HG02973 (cell line): ENCODE measurements around the gene SRSF8.
"Not testable (repeated sequence)": the region's sequence is repeated elsewhere in the genome, so short reads cannot be mapped to it uniquely, and the experiment has no call there.

Experiments used
- ATAC-seq: cut with Tn5 transposase; IDR thresholded peaks from one replicate; pipeline ENCODE4 v1.9.1; 2021; ENCODE audit warnings: moderate library complexity; ENCODE audit not compliant: unreplicated experiment

Gene SRSF8

GRCh38 chr11:95066716-95067038, at the start of gene SRSF8:
Gene SRSF8, plus strand, starts transcription at chr11:95066919. Its CDS starts 308 bp downstream, at chr11:95067227.
- ATAC-seq = peak; percentile 24

GRCh38 chr11:95021468-95021867, 45.3 kb upstream of the SRSF8 start:
- ATAC-seq = not testable (repeated sequence)

- no peak for ATAC-seq
Observed at GRCh38 chr11:95024958-95025357, 41.8 kb upstream of the SRSF8 start, which contains the start of gene KDM4E. Gene KDM4E, plus strand, starts transcription at chr11:95025258. Its CDS starts 300 bp downstream, at chr11:95025558.

- not testable (repeated sequence) for ATAC-seq
Observed at GRCh38 chr11:95025594-95025993, 41.1 kb upstream of the SRSF8 start.

- ATAC-seq = no peak
Observed at GRCh38 chr11:95028357-95028756, 38.4 kb upstream of the SRSF8 start.

GRCh38 chr11:95033051-95033450, 33.7 kb upstream of the SRSF8 start:
- no peak for ATAC-seq

GRCh38 chr11:95035316-95035715, 31.4 kb upstream of the SRSF8 start:
- no peak for ATAC-seq

GRCh38 chr11:95037356-95038035, 29.2 kb upstream of the SRSF8 start:
- not testable (repeated sequence) for ATAC-seq

- ATAC-seq = no peak
Observed at GRCh38 chr11:95042239-95042638, 24.5 kb upstream of the SRSF8 start.

- no peak for ATAC-seq
Observed at GRCh38 chr11:95042906-95043305, 23.8 kb upstream of the SRSF8 start.

GRCh38 chr11:95044010-95044409, 22.7 kb upstream of the SRSF8 start:
- ATAC-seq = no peak

GRCh38 chr11:95045812-95046211, 20.9 kb upstream of the SRSF8 start:
- ATAC-seq = no peak

GRCh38 chr11:95049122-95049521, 17.6 kb upstream of the SRSF8 start, which contains the start of gene KDM4F:
Gene KDM4F, plus strand, starts transcription at chr11:95049422.
- ATAC-seq = not testable (repeated sequence)

- no peak for ATAC-seq
Observed at GRCh38 chr11:95050595-95051202, 16.0 kb upstream of the SRSF8 start.

- no peak for ATAC-seq
Observed at GRCh38 chr11:95054356-95054755, 12.4 kb upstream of the SRSF8 start.

GRCh38 chr11:95055283-95055897, 11.3 kb upstream of the SRSF8 start:
- ATAC-seq = peak; percentile 95

GRCh38 chr11:95057959-95058358, 8.8 kb upstream of the SRSF8 start:
- no peak for ATAC-seq

GRCh38 chr11:95058621-95059020, 8.1 kb upstream of the SRSF8 start:
- no peak for ATAC-seq

GRCh38 chr11:95059046-95059445, 7.7 kb upstream of the SRSF8 start:
- ATAC-seq = no peak

- no peak for ATAC-seq
Observed at GRCh38 chr11:95065336-95065735, 1.4 kb upstream of the SRSF8 start.

GRCh38 chr11:95067039-95067840, 521 bp downstream of the SRSF8 start:
- ATAC-seq = peak; percentile 60
